ENCODE data around the gene CUTA.

DNA sequence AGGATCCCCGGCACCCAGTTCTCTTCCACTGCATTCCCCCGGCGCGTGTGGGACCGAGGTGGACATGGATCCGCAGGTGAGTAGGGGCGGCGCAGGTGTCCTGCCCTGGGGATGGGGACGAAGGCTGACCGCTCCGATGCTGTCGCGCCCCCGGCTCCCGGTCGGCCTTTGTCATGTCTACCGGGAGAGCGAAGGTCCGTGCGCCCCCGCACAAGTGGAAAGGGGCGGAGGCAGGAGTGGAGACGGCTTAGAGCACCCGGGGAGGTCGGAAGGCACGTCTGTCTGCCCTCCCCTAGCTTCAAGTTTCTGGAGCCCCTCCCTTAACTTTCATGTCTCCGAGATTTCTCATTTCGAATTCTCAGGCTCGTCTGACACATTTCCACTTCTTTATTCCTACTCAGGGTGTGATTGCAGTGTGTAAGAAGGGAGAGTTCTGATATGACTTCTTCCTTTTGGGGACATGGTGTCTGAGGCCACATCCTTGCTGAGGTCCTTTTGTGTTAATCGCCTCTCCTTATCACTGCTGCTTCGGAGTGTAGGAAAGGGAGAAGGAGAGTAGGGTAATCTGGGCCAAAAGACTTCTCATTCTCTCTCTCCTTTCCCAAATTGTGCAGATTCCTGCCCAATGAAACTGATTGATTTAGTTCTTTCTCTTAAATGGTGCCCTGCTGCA lies 25.8 kb downstream of the CUTA start:
- TF ChIP-seq, protein P1, sequence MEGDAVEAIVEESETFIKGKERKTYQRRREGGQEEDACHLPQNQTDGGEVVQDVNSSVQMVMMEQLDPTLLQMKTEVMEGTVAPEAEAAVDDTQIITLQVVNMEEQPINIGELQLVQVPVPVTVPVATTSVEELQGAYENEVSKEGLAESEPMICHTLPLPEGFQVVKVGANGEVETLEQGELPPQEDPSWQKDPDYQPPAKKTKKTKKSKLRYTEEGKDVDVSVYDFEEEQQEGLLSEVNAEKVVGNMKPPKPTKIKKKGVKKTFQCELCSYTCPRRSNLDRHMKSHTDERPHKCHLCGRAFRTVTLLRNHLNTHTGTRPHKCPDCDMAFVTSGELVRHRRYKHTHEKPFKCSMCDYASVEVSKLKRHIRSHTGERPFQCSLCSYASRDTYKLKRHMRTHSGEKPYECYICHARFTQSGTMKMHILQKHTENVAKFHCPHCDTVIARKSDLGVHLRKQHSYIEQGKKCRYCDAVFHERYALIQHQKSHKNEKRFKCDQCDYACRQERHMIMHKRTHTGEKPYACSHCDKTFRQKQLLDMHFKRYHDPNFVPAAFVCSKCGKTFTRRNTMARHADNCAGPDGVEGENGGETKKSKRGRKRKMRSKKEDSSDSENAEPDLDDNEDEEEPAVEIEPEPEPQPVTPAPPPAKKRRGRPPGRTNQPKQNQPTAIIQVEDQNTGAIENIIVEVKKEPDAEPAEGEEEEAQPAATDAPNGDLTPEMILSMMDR (IDR thresholded peaks at IDR 0.05; ENCODE audit: poor library complexity, severe bottlenecking) = no peak
- TF ChIP-seq EP300 (conservative IDR thresholded peaks at IDR 0.05; ENCODE audit: poor library complexity, severe bottlenecking) = no peak
- TF ChIP-seq RAD21 (conservative IDR thresholded peaks at IDR 0.05) = no peak
- peak; percentile 56 for TF ChIP-seq MXI1 (conservative IDR thresholded peaks at IDR 0.05; ENCODE audit: poor library complexity, severe bottlenecking)
- no peak for TF ChIP-seq SMC3 (conservative IDR thresholded peaks at IDR 0.05; ENCODE audit: poor library complexity)
- TF ChIP-seq POLR2AphosphoS5 (IDR thresholded peaks at IDR 0.05) = no peak
- TF ChIP-seq EZH2 (IDR thresholded peaks at IDR 0.05; ENCODE audit: borderline replicate concordance, insufficient read depth, low read length, poor library complexity, severe bottlenecking) = no peak
